ENCODE results near the gene CSTF3. TPM values are rescaled to one million over a fixed set of nuclear protein-coding genes. Genes with fewer than 3 reads are reported as not detected.
"Not testable (repeated sequence)": the region's sequence is repeated elsewhere in the genome, so short reads cannot be mapped to it uniquely, and the experiment has no call there.

Gene CSTF3
- total RNA-seq, 1 donor from 2014 or later = 38.2 TPM

- peak; percentile 20 for DNase-seq (ENCODE audit: low read depth)
Measured at GRCh38 chr11:33086017-33086416, 75.3 kb downstream of the CSTF3 start.

GRCh38 chr11:33083918-33084317 lies 77.4 kb downstream of the CSTF3 start:
- no peak for DNase-seq (ENCODE audit: low read depth)

- DNase-seq (ENCODE audit: low read depth) = no peak
Measured at GRCh38 chr11:33072465-33072864, 88.8 kb downstream of the CSTF3 start.

GRCh38 chr11:33068611-33069340 lies 92.5 kb downstream of the CSTF3 start:
- DNase-seq (ENCODE audit: low read depth) = no peak

- DNase-seq (ENCODE audit: low read depth) = no peak
Measured at GRCh38 chr11:33067294-33067693, 94.0 kb downstream of the CSTF3 start.

- DNase-seq (ENCODE audit: low read depth) = peak; percentile 52
Measured at GRCh38 chr11:33065445-33066178, 95.7 kb downstream of the CSTF3 start.

GRCh38 chr11:33064866-33065265 lies 96.4 kb downstream of the CSTF3 start:
- no peak for DNase-seq (ENCODE audit: low read depth)

GRCh38 chr11:33064033-33064825 lies 97.1 kb downstream of the CSTF3 start:
- DNase-seq (ENCODE audit: low read depth) = no peak

GRCh38 chr11:33063326-33063881 lies 97.9 kb downstream of the CSTF3 start:
- DNase-seq (ENCODE audit: low read depth) = no peak

- DNase-seq (ENCODE audit: low read depth) = no peak
Measured at GRCh38 chr11:33062137-33062536, 99.1 kb downstream of the CSTF3 start.

- DNase-seq (ENCODE audit: low read depth) = no peak
Measured at GRCh38 chr11:33060271-33060670, 101.0 kb downstream of the CSTF3 start.

- DNase-seq (ENCODE audit: low read depth) = no peak
Measured at GRCh38 chr11:33059331-33060007, 101.8 kb downstream of the CSTF3 start.

- DNase-seq (ENCODE audit: low read depth) = no peak
Measured at GRCh38 chr11:33057284-33057683, 104.0 kb downstream of the CSTF3 start.

- DNase-seq (ENCODE audit: low read depth) = no peak
Measured at GRCh38 chr11:33055375-33055774, 105.9 kb downstream of the CSTF3 start.

GRCh38 chr11:33052231-33052630 lies 109.0 kb downstream of the CSTF3 start:
- no peak for DNase-seq (ENCODE audit: low read depth)

- peak; percentile 80 for DNase-seq (ENCODE audit: low read depth)
Measured at GRCh38 chr11:33049565-33050408, 111.5 kb downstream of the CSTF3 start.

GRCh38 chr11:33048701-33049100 lies 112.6 kb downstream of the CSTF3 start:
- DNase-seq (ENCODE audit: low read depth) = not testable (repeated sequence)

- DNase-seq (ENCODE audit: low read depth) = no peak
Measured at GRCh38 chr11:33045551-33046255, 115.6 kb downstream of the CSTF3 start.

GRCh38 chr11:33044285-33044756 lies 117.0 kb downstream of the CSTF3 start:
- DNase-seq (ENCODE audit: low read depth) = peak; percentile 81

All from renal cortical epithelial cell (primary cell).